ENCODE data around the gene FSTL5.

The FSTL5 gene

DNA sequence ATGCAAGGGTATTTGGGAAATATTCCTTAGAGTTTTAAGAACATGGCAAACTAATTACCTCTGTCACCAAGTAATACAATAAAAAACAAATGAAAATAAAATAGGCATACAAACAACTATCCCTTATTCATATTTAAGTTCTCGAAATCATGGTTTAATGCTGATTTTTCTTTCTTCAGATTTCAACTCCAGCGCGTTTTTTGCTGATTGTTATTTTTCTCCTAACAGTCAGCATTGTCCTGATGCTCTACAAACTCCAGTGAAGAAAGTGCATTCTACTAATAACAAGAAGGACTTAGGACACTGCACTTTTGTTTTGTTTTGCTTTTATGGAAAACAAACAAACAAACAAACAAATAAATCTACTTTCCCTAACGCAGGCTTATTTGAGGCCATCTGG is 282.4 kb downstream of the FSTL5 start:
- H3K4ac ChIP-seq (ENCODE audit: low read length): no peak overlapping the region
- H3K18ac ChIP-seq (ENCODE audit: low read length): no peak overlapping the region
- no peak overlapping the region for H2AFZ ChIP-seq (ENCODE audit: low read length)
- H4K8ac ChIP-seq (ENCODE audit: low read depth, low read length): no peak overlapping the region
- H3K14ac ChIP-seq (ENCODE audit: low read length): no peak overlapping the region
- H2BK15ac ChIP-seq (ENCODE audit: low read length): no peak overlapping the region
- no peak overlapping the region for H2BK120ac ChIP-seq (ENCODE audit: low read depth, low read length)
- no peak overlapping the region for H4K91ac ChIP-seq (ENCODE audit: low read depth, low read length, poor library complexity)
- no peak overlapping the region for H3K23ac ChIP-seq (ENCODE audit: low read depth, low read length, poor library complexity)
- no peak overlapping the region for H2AK5ac ChIP-seq (ENCODE audit: low read depth, low read length)
- no peaks in the 10 kb centered on the region for H3K36me3 ChIP-seq (replicated peaks in 1 of 2; ENCODE audit: control insufficient read depth in 2 of 2, insufficient read depth in 2 of 2, low read length in 2 of 2)
- no peak overlapping the region for H2BK12ac ChIP-seq (ENCODE audit: low read length)
- WGBS, 2 donors (ENCODE audit: extremely low coverage in 2 of 2, insufficient read length in 2 of 2, insufficient replicate concordance in 1 of 2): no CpG with 5 or more reads among the region's 4 CpGs
- no peaks in the 10 kb centered on the region for H3K79me1 ChIP-seq (ENCODE audit: low read depth, low read length)
- no peak overlapping the region for H3K27ac ChIP-seq (replicated peaks; ENCODE audit: low read length)
- no peak overlapping the region for H3K4me2 ChIP-seq (ENCODE audit: insufficient read depth, low read length, poor library complexity, severe bottlenecking)
- H3K9ac ChIP-seq (ENCODE audit: low read depth, low read length, poor library complexity): no peak overlapping the region
- no peak overlapping the region for H3K4me3 ChIP-seq (ENCODE audit: low read length in 2 of 2)
- DNase-seq (ENCODE audit: low spot score): no peak
- H3K27me3 ChIP-seq (ENCODE audit: control insufficient read depth in 3 of 3, insufficient read depth in 3 of 3, low read depth in 1 of 3, low read length in 3 of 3): no peaks in the 10 kb centered on the region
- H2BK5ac ChIP-seq (ENCODE audit: low read length): no peak overlapping the region
- no peaks in the 10 kb centered on the region for H3K9me3 ChIP-seq (replicated peaks in 1 of 2; ENCODE audit: control insufficient read depth in 2 of 2, insufficient read depth in 1 of 2, low read depth in 1 of 2, low read length in 2 of 2)
- no peaks in the 10 kb centered on the region for H3K4me1 ChIP-seq (ENCODE audit: control insufficient read depth in 2 of 2, insufficient read depth in 1 of 2, low read depth in 1 of 2, low read length in 2 of 2)

DNA sequence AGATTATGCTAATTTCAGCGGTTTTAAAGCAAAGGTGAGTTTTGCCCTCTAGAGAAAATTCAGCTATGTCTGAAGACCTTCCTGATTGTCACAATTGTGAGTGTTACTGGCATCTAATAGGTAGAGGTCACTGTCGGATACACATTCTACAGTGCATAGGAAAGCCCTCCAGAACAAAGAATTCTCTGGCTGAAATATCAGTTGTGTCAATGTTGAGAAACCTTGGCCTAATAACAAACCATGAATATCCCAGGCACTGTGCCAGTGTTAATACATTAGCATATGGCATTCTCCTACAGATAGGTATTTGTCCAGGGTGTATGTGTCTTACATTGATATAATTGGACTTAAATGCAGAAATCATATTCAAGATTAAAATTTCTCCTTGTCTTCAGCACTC is 294.3 kb downstream of the FSTL5 start:
- DNase-seq (ENCODE audit: low spot score): no peak
- no CpG with 5 or more reads among the region's 2 CpGs for WGBS, 2 donors (ENCODE audit: extremely low coverage in 2 of 2, insufficient read length in 2 of 2, insufficient replicate concordance in 1 of 2)
- H3K36me3 ChIP-seq (replicated peaks in 1 of 2; ENCODE audit: control insufficient read depth in 2 of 2, insufficient read depth in 2 of 2, low read length in 2 of 2): no peaks in the 10 kb centered on the region

DNA sequence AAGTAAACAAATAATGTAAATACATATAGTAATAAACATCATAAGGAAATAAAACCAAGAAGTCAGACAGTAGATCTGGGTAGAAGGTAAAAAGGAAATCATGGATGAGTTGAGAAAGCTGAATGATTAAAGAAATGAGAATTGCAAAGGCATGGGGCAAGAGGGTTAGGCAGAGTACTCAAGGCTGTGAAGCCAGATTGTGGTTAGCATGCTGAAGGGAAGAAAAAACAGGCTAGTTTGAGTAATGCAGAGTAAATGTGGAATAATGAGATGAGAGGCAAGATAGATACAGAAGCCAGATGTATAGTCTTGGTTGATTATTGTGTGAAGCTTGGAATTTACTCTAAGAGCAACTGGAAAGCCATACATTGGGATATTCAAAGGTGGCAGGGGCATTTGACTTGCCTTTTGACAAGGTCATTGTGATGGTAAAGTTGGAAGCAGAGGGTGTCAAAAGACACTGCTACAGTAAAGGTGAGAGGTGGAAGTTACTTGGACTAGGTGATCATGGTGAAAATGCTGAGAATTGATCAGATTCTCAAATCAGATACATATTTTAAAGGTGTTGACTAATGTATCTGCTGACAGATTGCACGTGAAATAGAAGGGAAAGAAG is 307.0 kb downstream of the FSTL5 start:
- DNase-seq (ENCODE audit: low spot score): no peak
- WGBS, 2 donors (ENCODE audit: extremely low coverage in 2 of 2, insufficient read length in 2 of 2, insufficient replicate concordance in 1 of 2): no CpG with 5 or more reads among the region's 1 CpG
- Histone ChIP-seq H3K9me3 (replicated peaks in 1 of 2; ENCODE audit: control insufficient read depth in 2 of 2, insufficient read depth in 1 of 2, low read depth in 1 of 2, low read length in 2 of 2) (no peaks in the 10 kb centered on the region), H3K23ac (ENCODE audit: low read depth, low read length, poor library complexity) (no peak overlapping the region), H3K4me1 (ENCODE audit: control insufficient read depth in 2 of 2, insufficient read depth in 1 of 2, low read depth in 1 of 2, low read length in 2 of 2) (no peaks in the 10 kb centered on the region), H2BK120ac (ENCODE audit: low read depth, low read length) (no peak overlapping the region), H2BK12ac (ENCODE audit: low read length) (no peak overlapping the region), H2BK15ac (ENCODE audit: low read length) (no peak overlapping the region), H4K91ac (ENCODE audit: low read depth, low read length, poor library complexity) (no peak overlapping the region), H3K4ac (ENCODE audit: low read length) (no peak overlapping the region), H3K36me3 (replicated peaks in 1 of 2; ENCODE audit: control insufficient read depth in 2 of 2, insufficient read depth in 2 of 2, low read length in 2 of 2) (no peaks in the 10 kb centered on the region), H3K18ac (ENCODE audit: low read length) (no peak overlapping the region), H2BK5ac (ENCODE audit: low read length) (no peak overlapping the region), H3K9ac (ENCODE audit: low read depth, low read length, poor library complexity) (no peak overlapping the region), H3K27me3 (ENCODE audit: control insufficient read depth in 3 of 3, insufficient read depth in 3 of 3, low read depth in 1 of 3, low read length in 3 of 3) (no peaks in the 10 kb centered on the region), H3K79me1 (ENCODE audit: low read depth, low read length) (no peaks in the 10 kb centered on the region), H4K8ac (ENCODE audit: low read depth, low read length) (no peak overlapping the region), H3K4me3 (ENCODE audit: low read length in 2 of 2) (no peak overlapping the region), H2AFZ (ENCODE audit: low read length) (no peak overlapping the region), H3K14ac (ENCODE audit: low read length) (no peak overlapping the region), H3K27ac (replicated peaks; ENCODE audit: low read length) (no peak overlapping the region), H3K4me2 (ENCODE audit: insufficient read depth, low read length, poor library complexity, severe bottlenecking) (no peak overlapping the region), H2AK5ac (ENCODE audit: low read depth, low read length) (no peak overlapping the region)

More for the DNA sequence above, 294.3 kb downstream of the FSTL5 start:
- no peak overlapping the region for H3K4me3 ChIP-seq (ENCODE audit: low read length in 2 of 2)
- H3K4me2 ChIP-seq (ENCODE audit: insufficient read depth, low read length, poor library complexity, severe bottlenecking): no peak overlapping the region
- no peak overlapping the region for H3K4ac ChIP-seq (ENCODE audit: low read length)
- no peaks in the 10 kb centered on the region for H3K79me1 ChIP-seq (ENCODE audit: low read depth, low read length)
- H2BK120ac ChIP-seq (ENCODE audit: low read depth, low read length): no peak overlapping the region
- no peak overlapping the region for H4K8ac ChIP-seq (ENCODE audit: low read depth, low read length)
- no peak overlapping the region for H2AFZ ChIP-seq (ENCODE audit: low read length)
- no peaks in the 10 kb centered on the region for H3K9me3 ChIP-seq (replicated peaks in 1 of 2; ENCODE audit: control insufficient read depth in 2 of 2, insufficient read depth in 1 of 2, low read depth in 1 of 2, low read length in 2 of 2)
- no peak overlapping the region for H3K23ac ChIP-seq (ENCODE audit: low read depth, low read length, poor library complexity)
- no peak overlapping the region for H3K14ac ChIP-seq (ENCODE audit: low read length)
- no peak overlapping the region for H3K9ac ChIP-seq (ENCODE audit: low read depth, low read length, poor library complexity)
- H2BK15ac ChIP-seq (ENCODE audit: low read length): no peak overlapping the region
- H3K27me3 ChIP-seq (ENCODE audit: control insufficient read depth in 3 of 3, insufficient read depth in 3 of 3, low read depth in 1 of 3, low read length in 3 of 3): no peaks in the 10 kb centered on the region
- no peak overlapping the region for H2AK5ac ChIP-seq (ENCODE audit: low read depth, low read length)
- no peak overlapping the region for H3K18ac ChIP-seq (ENCODE audit: low read length)
- H2BK12ac ChIP-seq (ENCODE audit: low read length): no peak overlapping the region
- no peak overlapping the region for H3K27ac ChIP-seq (replicated peaks; ENCODE audit: low read length)
- H4K91ac ChIP-seq (ENCODE audit: low read depth, low read length, poor library complexity): no peak overlapping the region
- no peaks in the 10 kb centered on the region for H3K4me1 ChIP-seq (ENCODE audit: control insufficient read depth in 2 of 2, insufficient read depth in 1 of 2, low read depth in 1 of 2, low read length in 2 of 2)
- H2BK5ac ChIP-seq (ENCODE audit: low read length): no peak overlapping the region

DNA sequence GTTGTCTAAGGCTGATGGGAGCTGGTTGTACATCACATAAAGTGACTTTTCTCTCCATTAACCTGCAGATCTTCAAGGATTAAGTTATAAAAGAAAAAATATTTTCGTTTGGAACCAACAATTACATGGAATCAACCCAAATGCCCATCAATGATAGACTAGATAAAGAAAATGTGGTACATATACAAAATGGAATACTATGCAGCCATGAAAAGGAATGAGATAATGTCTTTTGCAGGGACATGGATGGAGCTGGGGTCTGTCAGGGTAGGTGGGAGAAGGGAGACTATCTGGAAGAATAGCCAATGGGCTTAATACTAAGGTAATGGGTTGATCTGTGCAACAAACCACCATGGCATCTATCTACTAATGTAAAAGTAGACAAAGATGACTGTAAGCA is 313.2 kb downstream of the FSTL5 start:
- Histone ChIP-seq H4K8ac (ENCODE audit: low read depth, low read length) (no peak overlapping the region), H2AFZ (ENCODE audit: low read length) (no peak overlapping the region), H3K27ac (replicated peaks; ENCODE audit: low read length) (no peak overlapping the region), H3K23ac (ENCODE audit: low read depth, low read length, poor library complexity) (no peak overlapping the region), H3K79me1 (ENCODE audit: low read depth, low read length) (no peaks in the 10 kb centered on the region), H4K91ac (ENCODE audit: low read depth, low read length, poor library complexity) (no peak overlapping the region), H3K9me3 (replicated peaks in 1 of 2; ENCODE audit: control insufficient read depth in 2 of 2, insufficient read depth in 1 of 2, low read depth in 1 of 2, low read length in 2 of 2) (no peaks in the 10 kb centered on the region), H3K4me1 (ENCODE audit: control insufficient read depth in 2 of 2, insufficient read depth in 1 of 2, low read depth in 1 of 2, low read length in 2 of 2) (no peaks in the 10 kb centered on the region), H2AK5ac (ENCODE audit: low read depth, low read length) (no peak overlapping the region), H3K4me2 (ENCODE audit: insufficient read depth, low read length, poor library complexity, severe bottlenecking) (no peak overlapping the region), H2BK5ac (ENCODE audit: low read length) (no peak overlapping the region), H3K36me3 (replicated peaks in 1 of 2; ENCODE audit: control insufficient read depth in 2 of 2, insufficient read depth in 2 of 2, low read length in 2 of 2) (no peaks in the 10 kb centered on the region), H2BK120ac (ENCODE audit: low read depth, low read length) (no peak overlapping the region), H3K27me3 (ENCODE audit: control insufficient read depth in 3 of 3, insufficient read depth in 3 of 3, low read depth in 1 of 3, low read length in 3 of 3) (no peaks in the 10 kb centered on the region), H3K14ac (ENCODE audit: low read length) (no peak overlapping the region), H3K4me3 (ENCODE audit: low read length in 2 of 2) (no peak overlapping the region), H3K4ac (ENCODE audit: low read length) (no peak overlapping the region), H3K9ac (ENCODE audit: low read depth, low read length, poor library complexity) (no peak overlapping the region), H2BK15ac (ENCODE audit: low read length) (no peak overlapping the region), H2BK12ac (ENCODE audit: low read length) (no peak overlapping the region), H3K18ac (ENCODE audit: low read length) (no peak overlapping the region)
- no peak for DNase-seq (ENCODE audit: low spot score)
- WGBS, 2 donors (ENCODE audit: extremely low coverage in 2 of 2, insufficient read length in 2 of 2, insufficient replicate concordance in 1 of 2): no CpG with 5 or more reads among the region's 1 CpG

Data from neuronal stem cell (in vitro differentiated cells).